ENCODE measurements around the gene DSE. TPM values are rescaled to one million over a fixed set of nuclear protein-coding genes. Genes with fewer than 3 reads are reported as not detected.
A peak's percentile ranks its signal among the peaks of the same experiment; 100 is the strongest.
"Not testable (repeated sequence)": the region's sequence is repeated elsewhere in the genome, so short reads cannot be mapped to it uniquely, and the experiment has no call there.

DSE gene
- 10 to 100 TPM; 29.0 to 50.4 (median 38.7) TPM for total RNA-seq

DNA sequence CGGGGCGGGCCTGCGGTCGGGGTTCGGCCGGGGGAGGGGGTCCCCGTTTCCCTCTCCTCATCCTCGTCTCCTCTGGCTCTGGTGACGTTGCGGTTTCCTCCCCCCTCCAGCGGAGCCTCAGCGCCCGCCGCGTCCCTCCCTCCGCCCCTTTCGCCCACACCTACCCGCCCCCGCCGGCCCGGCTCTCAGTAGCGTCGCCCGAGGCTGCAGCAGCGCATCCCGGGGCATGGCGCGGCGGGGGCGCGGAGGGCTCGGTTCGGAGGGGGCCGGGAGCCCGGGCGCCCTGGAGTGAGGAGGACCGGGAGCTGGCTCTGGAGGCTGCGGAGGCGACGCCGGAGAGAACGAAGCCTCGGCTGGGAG lies at the start of gene DSE:
DSE (plus strand) TSS at position 188 of the 360 bp plus-strand sequence. CDS start 28,304 bp downstream, outside the sequence.
- DNase-seq (ENCODE audit: low spot score in 2 of 2) = peak in 1 of 2 donors; percentile 97
- H3K4me3 ChIP-seq (ENCODE audit: low read depth, poor library complexity, severe bottlenecking) = peak within 1 kb of the TSS; percentile 62
- intact Hi-C loops (cut with DNase I; ENCODE audit: low total_unique reads) = no loop called here
- WGBS, 2 donors = 1 to 2% methylated on average over 23 to 25 of the region's 43 CpGs
- peak in 1 of 2 donors; percentile 47 for TF ChIP-seq POLR2A (IDR thresholded peaks at IDR 0.05)
- TF ChIP-seq, protein P1, sequence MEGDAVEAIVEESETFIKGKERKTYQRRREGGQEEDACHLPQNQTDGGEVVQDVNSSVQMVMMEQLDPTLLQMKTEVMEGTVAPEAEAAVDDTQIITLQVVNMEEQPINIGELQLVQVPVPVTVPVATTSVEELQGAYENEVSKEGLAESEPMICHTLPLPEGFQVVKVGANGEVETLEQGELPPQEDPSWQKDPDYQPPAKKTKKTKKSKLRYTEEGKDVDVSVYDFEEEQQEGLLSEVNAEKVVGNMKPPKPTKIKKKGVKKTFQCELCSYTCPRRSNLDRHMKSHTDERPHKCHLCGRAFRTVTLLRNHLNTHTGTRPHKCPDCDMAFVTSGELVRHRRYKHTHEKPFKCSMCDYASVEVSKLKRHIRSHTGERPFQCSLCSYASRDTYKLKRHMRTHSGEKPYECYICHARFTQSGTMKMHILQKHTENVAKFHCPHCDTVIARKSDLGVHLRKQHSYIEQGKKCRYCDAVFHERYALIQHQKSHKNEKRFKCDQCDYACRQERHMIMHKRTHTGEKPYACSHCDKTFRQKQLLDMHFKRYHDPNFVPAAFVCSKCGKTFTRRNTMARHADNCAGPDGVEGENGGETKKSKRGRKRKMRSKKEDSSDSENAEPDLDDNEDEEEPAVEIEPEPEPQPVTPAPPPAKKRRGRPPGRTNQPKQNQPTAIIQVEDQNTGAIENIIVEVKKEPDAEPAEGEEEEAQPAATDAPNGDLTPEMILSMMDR (IDR thresholded peaks at IDR 0.05) = no peak

DNA sequence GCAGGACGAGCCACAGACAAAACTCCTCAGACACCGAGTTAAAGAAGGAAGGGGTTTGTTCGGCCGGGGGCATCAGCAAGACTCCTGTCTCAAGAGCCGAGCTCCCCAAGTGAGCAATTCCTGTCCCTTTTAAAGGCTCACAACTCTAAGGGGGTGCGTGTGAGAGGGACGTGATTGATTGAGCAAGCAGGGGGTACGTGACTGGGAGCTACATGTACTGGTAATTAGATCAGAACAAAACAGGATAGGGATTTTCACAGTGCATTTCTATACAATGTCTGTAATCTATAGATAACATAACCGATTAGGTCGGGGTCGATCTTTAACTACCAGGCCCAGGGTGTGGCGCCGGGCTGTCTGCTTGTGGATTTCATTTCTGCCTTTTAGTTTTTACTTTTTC lies 48.8 kb upstream of the DSE start:
- DNase-seq (ENCODE audit: low spot score in 2 of 2); intact Hi-C loops (cut with DNase I; ENCODE audit: low total_unique reads); H3K4me3 ChIP-seq (ENCODE audit: low read depth, poor library complexity, severe bottlenecking): not testable (repeated sequence)
- WGBS, 2 donors = 94 to 95% methylated on average over 13 of the region's 13 CpGs

DNA sequence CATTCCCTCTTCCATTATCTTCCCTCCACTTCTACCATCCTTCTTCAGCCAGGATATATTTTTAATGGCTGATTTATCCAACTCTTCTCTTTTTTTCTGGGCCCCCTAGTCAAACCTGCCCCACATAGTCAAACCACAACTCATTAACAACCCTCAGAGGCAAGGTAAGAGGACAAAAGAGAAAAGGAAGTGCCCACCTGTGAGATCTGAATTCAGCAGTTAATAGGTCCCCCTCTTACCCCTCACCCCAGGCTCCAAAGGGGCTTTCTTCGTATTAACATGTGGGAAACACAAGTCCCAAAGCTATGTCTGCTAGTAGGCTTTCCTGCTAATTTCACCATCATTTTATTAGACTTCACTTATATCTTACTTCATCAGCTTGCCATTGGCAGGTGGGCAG lies 46.9 kb upstream of the DSE start:
- intact Hi-C loops (cut with DNase I; ENCODE audit: low total_unique reads) = no loop called here
- TF ChIP-seq POLR2A (IDR thresholded peaks at IDR 0.05) = no peak
- TF ChIP-seq, protein P1 (IDR thresholded peaks at IDR 0.05) = no peak
- no peak for DNase-seq (ENCODE audit: low spot score in 2 of 2)
- H3K4me3 ChIP-seq (ENCODE audit: low read depth, poor library complexity, severe bottlenecking) = no peak overlapping the region
- WGBS, 2 donors = 83 to 89% methylated on average over 1 of the region's 1 CpG

DNA sequence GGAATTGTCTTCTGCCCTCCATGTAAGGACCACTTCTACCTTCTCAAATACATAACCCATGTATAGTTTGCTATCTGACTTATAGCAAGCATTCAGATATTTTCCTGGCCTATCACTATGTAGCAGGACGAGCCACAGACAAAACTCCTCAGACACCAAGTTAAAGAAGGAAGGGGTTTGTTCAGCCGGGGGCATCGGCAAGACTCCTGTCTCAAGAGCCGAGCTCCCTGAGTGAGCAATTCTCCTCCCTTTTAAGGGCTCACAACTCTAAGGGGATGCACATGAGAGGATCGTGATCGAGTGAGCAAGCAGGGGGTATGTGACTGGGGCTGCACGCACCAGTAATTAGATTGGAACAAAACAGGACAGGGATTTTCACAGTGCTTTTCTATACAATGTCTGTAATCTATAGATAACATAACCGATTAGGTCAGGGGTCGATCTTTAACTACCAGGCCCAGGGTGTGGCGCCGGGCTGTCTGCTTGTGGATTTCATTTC lies 45.1 kb upstream of the DSE start:
- DNase-seq (ENCODE audit: low spot score in 2 of 2); H3K4me3 ChIP-seq (ENCODE audit: low read depth, poor library complexity, severe bottlenecking); intact Hi-C loops (cut with DNase I; ENCODE audit: low total_unique reads): not testable (repeated sequence)
- WGBS, 2 donors = 94 to 97% methylated on average over 11 of the region's 11 CpGs

DNA sequence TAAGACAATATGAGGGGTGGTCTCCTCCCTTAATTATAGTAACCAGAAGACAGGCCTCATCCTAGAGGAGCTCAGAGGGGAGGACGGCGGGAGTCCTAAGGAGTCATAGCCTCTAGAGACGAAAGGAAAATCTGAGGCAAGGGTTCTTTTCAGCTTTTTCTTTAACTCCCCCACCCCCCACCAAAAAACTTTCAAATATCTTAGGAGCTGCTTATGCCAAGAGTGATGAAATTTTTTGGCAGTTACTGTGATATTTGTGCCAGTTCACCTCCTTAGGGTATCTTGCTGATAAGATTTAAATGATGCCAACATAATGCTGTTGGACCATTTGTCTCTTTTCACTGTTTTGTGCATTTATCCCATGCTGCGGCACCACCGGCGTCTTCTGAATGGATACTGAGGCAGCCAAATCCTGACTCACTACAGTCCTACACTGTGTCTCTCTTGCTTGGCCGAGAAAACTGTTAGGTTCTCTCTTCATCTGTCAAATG lies 44.5 kb upstream of the DSE start:
- intact Hi-C loops (cut with DNase I; ENCODE audit: low total_unique reads) = no loop called here
- no peak for TF ChIP-seq POLR2A (IDR thresholded peaks at IDR 0.05)
- TF ChIP-seq, protein P1 (IDR thresholded peaks at IDR 0.05) = no peak
- no peak for DNase-seq (ENCODE audit: low spot score in 2 of 2)
- H3K4me3 ChIP-seq (ENCODE audit: low read depth, poor library complexity, severe bottlenecking) = no peak overlapping the region
- 61 to 75% methylated on average over 7 of the region's 7 CpGs for WGBS, 2 donors

DNA sequence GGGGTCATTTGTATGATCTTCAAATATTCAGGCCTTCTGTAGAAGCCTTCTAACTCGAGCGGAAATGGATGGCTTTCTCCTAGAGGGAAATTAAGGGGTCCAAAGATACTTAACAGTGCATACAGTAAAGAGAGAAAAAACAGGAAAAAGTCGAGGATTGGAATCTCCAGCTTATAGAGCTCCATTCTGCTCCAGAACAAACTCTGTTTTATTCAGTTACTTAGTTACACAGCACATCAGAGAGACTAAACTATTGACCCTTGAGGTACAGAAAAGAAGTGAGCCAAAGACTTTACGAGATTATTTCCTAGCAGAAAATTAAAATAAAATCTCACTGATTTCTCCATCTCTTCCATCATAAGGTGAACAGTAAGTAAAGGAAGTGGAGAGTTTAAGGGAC lies 43.8 kb upstream of the DSE start:
- WGBS, 2 donors = 80 to 82% methylated on average over 4 of the region's 4 CpGs
- no peak for DNase-seq (ENCODE audit: low spot score in 2 of 2)
- H3K4me3 ChIP-seq (ENCODE audit: low read depth, poor library complexity, severe bottlenecking) = no peak overlapping the region

More for the DNA sequence above, 43.8 kb upstream of the DSE start:
- intact Hi-C loops (cut with DNase I; ENCODE audit: low total_unique reads) = no loop called here
- TF ChIP-seq POLR2A (IDR thresholded peaks at IDR 0.05) = no peak
- TF ChIP-seq, protein P1 (IDR thresholded peaks at IDR 0.05) = no peak
